ENCODE results near the gene PXYLP1. TPM values are rescaled to one million over a fixed set of nuclear protein-coding genes. Genes with fewer than 3 reads are reported as not detected.

The PXYLP1 gene
- total and polyA plus RNA-seq, 10 of the 15 experiments (the other 5 are each of a cell fraction or from before 2014, with no cell fraction given) = 0.06 to 1.7 (median 0.35) TPM

DNA sequence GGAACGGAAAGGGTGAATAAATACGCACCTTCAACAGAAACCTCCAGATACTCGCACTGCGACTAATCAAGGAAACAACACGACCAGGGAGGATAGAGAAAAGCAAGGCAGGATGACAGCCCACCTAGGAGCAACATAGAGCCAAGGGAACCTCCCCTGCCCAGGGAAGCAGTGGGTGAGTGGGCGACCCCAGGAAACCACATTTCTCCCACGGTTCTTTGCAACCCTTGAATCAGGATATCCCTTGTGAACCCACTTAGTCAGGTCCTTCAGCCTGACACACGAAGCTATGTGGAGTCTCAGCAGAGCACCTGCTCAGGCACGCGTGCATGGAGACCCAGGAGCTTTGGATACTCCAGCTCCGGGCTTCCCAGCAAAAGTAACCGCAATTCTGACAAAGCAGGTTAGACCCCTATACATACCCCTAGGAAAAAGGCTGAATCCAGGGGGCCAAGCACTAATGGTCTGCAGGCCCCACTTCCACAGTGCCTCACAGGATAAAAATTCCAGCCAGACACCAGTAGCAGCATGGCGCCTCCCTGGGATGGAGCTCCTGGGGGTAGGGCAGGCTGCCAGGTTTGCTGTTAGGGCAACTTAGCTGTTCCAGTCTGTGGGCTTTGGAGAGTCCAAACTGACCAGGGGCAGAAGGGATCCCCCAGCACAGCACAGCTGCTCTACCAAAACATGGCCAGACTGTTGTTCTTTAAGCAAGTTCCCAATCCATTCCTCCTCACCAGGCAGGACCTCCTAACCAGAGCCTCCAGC lies 38.4 kb upstream of the PXYLP1 start:
- FAIRE-seq (no peak), ATAC-seq (no peak), DNase-seq (ENCODE audit: low read depth, low spot score) (no peak)
- no TSS peak for BruUV-seq (replicated peaks)
- H3K9ac ChIP-seq (ENCODE audit: control insufficient read depth, insufficient read depth, low read length) = no peak overlapping the region
- no peaks in the 10 kb centered on the region for H3K36me3 ChIP-seq (ENCODE audit: control insufficient read depth in 2 of 2, insufficient read depth in 2 of 2, low read length in 1 of 2)
- WGBS (ENCODE audit: insufficient coverage, insufficient replicate concordance, low lambda C conversion rate, missing lambda C conversion rate) = 53% methylated on average over 13 of the region's 13 CpGs
- H2AFZ ChIP-seq (ENCODE audit: control insufficient read depth, low read depth, low read length) = no peak overlapping the region
- no peaks in the 10 kb centered on the region for H3K4me1 ChIP-seq (ENCODE audit: control insufficient read depth, insufficient read depth, low read length)
- no peaks in the 10 kb centered on the region for H3K79me2 ChIP-seq (ENCODE audit: control insufficient read depth, insufficient read depth, low read length)
- H3K4me2 ChIP-seq (ENCODE audit: control insufficient read depth, insufficient read depth) = no peak overlapping the region
- H3K27me3 ChIP-seq (replicated peaks in 1 of 2; ENCODE audit: control insufficient read depth in 2 of 2, insufficient read depth in 2 of 2, low read length in 1 of 2) = no peaks in the 10 kb centered on the region; a peak in 1 of 4 replicates
- ChIA-PET CTCF (interaction anchor here (0.6 to 5.8 kb wide), 9 partner anchors 9 to 344 kb away, joined by 3 to 64 read pairs (median 3); no protein-coding TSS in a partner anchor), SMC1A (ENCODE audit: uncharacterized antibody, unreplicated experiment) (interaction anchor here (1.4 to 2.3 kb wide), 3 partner anchors 8 to 194 kb away, joined by 4 to 17 read pairs (median 5); no protein-coding TSS in a partner anchor), RAD21 (ENCODE audit: unreplicated experiment) (interaction anchor here (0.7 to 1.1 kb wide), 2 partner anchors 80 to 194 kb away, joined by 3 read pairs; no protein-coding TSS in a partner anchor), POLR2A (no interaction called here)
- H4K20me1 ChIP-seq (ENCODE audit: control insufficient read depth, insufficient read depth) = no peaks in the 10 kb centered on the region
- H3K9me3 ChIP-seq (replicated peaks; ENCODE audit: control insufficient read depth, insufficient read depth, low read length) = no peaks in the 10 kb centered on the region
- intact Hi-C loops (cut with micrococcal nuclease; ENCODE audit: unreplicated experiment) = loop anchor here (5.0 kb wide), 1 partner anchor 86 kb away; no protein-coding TSS in a partner anchor
- H3K27ac ChIP-seq (ENCODE audit: control insufficient read depth, insufficient read depth) = no peak overlapping the region
- H3K4me3 ChIP-seq = no peak overlapping the region
- in situ Hi-C loops (cut with MboI) = loop anchor here (5.0 kb wide), 2 partner anchors 191 to 296 kb away; no protein-coding TSS in a partner anchor
- no peak for TF ChIP-seq NFYB (IDR thresholded peaks at IDR 0.05; ENCODE audit: insufficient read depth, low read depth, low read length)
- no peak for TF ChIP-seq CBX5 (IDR thresholded peaks at IDR 0.05; ENCODE audit: low read depth)
- no peak for TF ChIP-seq TAF1 (IDR thresholded peaks at IDR 0.05; ENCODE audit: borderline replicate concordance, low read depth, low read length)
- TF ChIP-seq YBX1 (IDR thresholded peaks at IDR 0.05) = no peak
- no peak for TF ChIP-seq FOS (IDR thresholded peaks at IDR 0.05; ENCODE audit: borderline replicate concordance, extremely low read depth, insufficient read length)
- TF ChIP-seq RB1 (IDR thresholded peaks at IDR 0.05; ENCODE audit: borderline replicate concordance) = no peak
- TF ChIP-seq NR2F1 (conservative IDR thresholded peaks at IDR 0.05) = no peak
- TF ChIP-seq WRNIP1 (IDR thresholded peaks at IDR 0.05; ENCODE audit: borderline replicate concordance, low read depth, low read length) = no peak
- TF ChIP-seq STAT1 (conservative IDR thresholded peaks at IDR 0.05) = no peak
- TF ChIP-seq ZNF207 (IDR thresholded peaks at IDR 0.05; ENCODE audit: borderline replicate concordance) = no peak
- TF ChIP-seq RAD51 (IDR thresholded peaks at IDR 0.05) = no peak
- TF ChIP-seq, protein P1, sequence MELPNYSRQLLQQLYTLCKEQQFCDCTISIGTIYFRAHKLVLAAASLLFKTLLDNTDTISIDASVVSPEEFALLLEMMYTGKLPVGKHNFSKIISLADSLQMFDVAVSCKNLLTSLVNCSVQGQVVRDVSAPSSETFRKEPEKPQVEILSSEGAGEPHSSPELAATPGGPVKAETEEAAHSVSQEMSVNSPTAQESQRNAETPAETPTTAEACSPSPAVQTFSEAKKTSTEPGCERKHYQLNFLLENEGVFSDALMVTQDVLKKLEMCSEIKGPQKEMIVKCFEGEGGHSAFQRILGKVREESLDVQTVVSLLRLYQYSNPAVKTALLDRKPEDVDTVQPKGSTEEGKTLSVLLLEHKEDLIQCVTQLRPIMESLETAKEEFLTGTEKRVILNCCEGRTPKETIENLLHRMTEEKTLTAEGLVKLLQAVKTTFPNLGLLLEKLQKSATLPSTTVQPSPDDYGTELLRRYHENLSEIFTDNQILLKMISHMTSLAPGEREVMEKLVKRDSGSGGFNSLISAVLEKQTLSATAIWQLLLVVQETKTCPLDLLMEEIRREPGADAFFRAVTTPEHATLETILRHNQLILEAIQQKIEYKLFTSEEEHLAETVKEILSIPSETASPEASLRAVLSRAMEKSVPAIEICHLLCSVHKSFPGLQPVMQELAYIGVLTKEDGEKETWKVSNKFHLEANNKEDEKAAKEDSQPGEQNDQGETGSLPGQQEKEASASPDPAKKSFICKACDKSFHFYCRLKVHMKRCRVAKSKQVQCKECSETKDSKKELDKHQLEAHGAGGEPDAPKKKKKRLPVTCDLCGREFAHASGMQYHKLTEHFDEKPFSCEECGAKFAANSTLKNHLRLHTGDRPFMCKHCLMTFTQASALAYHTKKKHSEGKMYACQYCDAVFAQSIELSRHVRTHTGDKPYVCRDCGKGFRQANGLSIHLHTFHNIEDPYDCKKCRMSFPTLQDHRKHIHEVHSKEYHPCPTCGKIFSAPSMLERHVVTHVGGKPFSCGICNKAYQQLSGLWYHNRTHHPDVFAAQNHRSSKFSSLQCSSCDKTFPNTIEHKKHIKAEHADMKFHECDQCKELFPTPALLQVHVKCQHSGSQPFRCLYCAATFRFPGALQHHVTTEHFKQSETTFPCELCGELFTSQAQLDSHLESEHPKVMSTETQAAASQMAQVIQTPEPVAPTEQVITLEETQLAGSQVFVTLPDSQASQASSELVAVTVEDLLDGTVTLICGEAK (IDR thresholded peaks at IDR 0.05; ENCODE audit: borderline replicate concordance) = no peak
- TF ChIP-seq EP300 (IDR thresholded peaks at IDR 0.05; ENCODE audit: borderline replicate concordance in 1 of 2, control insufficient read depth in 1 of 2, low read depth in 2 of 2, low read length in 2 of 2) = no peak
- TF ChIP-seq SMARCA5 (IDR thresholded peaks at IDR 0.05) = no peak
- no peak for TF ChIP-seq HCFC1 (IDR thresholded peaks at IDR 0.05; ENCODE audit: low read length)
- TF ChIP-seq, protein P2, sequence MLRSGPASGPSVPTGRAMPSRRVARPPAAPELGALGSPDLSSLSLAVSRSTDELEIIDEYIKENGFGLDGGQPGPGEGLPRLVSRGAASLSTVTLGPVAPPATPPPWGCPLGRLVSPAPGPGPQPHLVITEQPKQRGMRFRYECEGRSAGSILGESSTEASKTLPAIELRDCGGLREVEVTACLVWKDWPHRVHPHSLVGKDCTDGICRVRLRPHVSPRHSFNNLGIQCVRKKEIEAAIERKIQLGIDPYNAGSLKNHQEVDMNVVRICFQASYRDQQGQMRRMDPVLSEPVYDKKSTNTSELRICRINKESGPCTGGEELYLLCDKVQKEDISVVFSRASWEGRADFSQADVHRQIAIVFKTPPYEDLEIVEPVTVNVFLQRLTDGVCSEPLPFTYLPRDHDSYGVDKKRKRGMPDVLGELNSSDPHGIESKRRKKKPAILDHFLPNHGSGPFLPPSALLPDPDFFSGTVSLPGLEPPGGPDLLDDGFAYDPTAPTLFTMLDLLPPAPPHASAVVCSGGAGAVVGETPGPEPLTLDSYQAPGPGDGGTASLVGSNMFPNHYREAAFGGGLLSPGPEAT (IDR thresholded peaks at IDR 0.05; ENCODE audit: low read depth) = no peak
- TF ChIP-seq, protein P3, sequence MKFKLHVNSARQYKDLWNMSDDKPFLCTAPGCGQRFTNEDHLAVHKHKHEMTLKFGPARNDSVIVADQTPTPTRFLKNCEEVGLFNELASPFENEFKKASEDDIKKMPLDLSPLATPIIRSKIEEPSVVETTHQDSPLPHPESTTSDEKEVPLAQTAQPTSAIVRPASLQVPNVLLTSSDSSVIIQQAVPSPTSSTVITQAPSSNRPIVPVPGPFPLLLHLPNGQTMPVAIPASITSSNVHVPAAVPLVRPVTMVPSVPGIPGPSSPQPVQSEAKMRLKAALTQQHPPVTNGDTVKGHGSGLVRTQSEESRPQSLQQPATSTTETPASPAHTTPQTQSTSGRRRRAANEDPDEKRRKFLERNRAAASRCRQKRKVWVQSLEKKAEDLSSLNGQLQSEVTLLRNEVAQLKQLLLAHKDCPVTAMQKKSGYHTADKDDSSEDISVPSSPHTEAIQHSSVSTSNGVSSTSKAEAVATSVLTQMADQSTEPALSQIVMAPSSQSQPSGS (IDR thresholded peaks at IDR 0.05; ENCODE audit: low read length) = no peak

Data from GM12878 (cell line).